Kidney capillary endothelial cell (primary cell): ENCODE results near the gene GJA10.
A peak's percentile ranks its signal among the peaks of the same experiment; 100 is the strongest.
"Not testable (repeated sequence)": the region's sequence is repeated elsewhere in the genome, so short reads cannot be mapped to it uniquely, and the experiment has no call there.

Source experiments
- DNase-seq: peaks from one replicate; pipeline ENCODE4 v3.0.0-alpha.2; 2018; ENCODE audit warnings: low spot score

The GJA10 gene

GRCh38 chr6:89894169-89894568 lies at the start of gene GJA10:
TSS of gene GJA10 (plus strand) at chr6:89894469. CDS start at chr6:89894469, 0 bp downstream.
- DNase-seq, result no peak

- DNase-seq, result not testable (repeated sequence)
Measured at GRCh38 chr6:89847513-89847912, 46.8 kb upstream of the GJA10 start.

DNA sequence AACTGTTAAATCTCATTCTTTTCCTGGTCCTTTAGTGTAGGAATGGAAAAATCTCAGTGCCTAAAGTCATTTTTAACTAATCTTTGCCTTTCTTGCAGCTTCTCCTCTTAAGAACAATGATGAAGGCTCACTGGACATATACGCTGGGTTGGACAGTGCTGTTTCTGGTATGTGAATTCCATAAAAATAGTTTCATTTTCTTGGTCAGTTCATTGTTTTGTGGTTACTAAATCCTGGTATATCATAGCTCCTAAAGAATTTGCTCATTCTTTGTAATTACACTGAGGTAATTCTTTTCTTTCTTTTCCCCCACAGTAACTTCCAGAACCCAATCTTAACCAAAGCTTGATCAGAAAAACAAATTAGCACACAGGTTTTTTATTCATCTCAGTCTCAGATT lies 41.2 kb upstream of the GJA10 start:
- no peak for DNase-seq

DNA sequence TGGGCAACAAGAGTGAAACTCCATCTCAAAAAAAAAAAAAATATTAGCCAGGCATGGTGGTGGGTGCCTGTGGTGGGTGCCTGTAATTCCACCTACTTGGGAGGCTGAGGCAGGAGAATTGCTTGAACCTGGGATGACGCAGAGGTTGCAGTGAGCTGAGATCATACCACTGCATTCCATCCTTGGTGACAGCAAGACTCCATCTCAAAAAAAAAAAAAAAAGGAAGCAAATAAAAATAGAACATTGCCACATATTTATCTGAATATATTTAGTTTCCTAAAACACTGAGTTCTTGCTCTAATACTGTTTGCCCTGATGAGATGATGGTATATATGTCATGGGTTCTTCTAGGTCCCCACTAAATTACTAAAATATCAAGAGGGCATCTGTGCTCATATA lies 36.2 kb upstream of the GJA10 start:
- no peak for DNase-seq

- no peak for DNase-seq
Measured at GRCh38 chr6:89859744-89860143, 34.5 kb upstream of the GJA10 start.

DNA sequence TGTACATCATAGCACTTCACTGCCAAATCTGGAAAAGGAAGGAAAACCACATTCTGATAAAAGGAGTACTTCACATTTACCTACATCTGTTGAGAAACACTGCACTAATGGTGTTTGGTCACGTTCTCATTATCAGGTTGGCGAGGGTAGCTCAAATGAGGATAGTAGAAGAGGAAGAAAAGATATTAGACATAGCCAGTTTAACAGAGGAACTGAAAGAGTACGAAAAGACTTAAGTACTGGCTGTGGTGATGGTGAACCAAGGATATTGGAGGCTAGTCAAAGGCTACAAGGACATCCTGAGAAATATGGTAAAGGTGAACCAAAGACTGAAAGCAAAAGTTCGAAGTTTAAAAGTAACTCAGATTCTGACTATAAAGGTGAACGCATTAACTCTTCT lies 32.0 kb upstream of the GJA10 start:
- no peak for DNase-seq

GRCh38 chr6:89862698-89863097 lies 31.6 kb upstream of the GJA10 start:
- no peak for DNase-seq

DNA sequence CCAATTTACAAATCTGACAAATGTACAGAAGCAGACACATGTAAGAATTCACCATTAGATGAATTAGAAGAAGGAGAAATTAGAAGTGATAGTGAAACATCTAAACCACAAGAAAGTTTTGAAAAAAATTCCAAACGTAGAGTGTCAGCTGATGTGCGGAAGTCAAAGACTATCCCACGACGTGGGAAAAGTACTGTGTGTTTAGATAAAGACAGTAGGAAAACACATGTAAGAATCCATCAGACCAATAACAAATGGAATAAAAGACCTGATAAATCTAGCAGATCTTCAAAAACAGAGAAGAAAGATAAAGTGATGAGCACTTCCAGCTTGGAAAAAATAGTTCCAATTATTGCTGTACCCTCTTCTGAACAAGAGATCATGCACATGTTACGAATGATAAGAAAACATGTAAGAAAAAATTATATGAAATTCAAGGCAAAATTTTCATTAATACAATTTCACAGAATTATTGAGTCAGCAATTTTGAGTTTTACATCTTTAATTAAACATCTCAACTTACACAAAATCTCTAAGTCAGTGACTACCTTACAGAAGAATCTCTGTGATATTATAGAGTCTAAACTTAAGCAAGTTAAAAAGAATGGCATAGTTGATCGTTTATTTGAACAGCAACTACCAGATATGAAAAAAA lies 28.1 kb upstream of the GJA10 start:
- no peak for DNase-seq

GRCh38 chr6:89873721-89874120 lies 20.5 kb upstream of the GJA10 start:
- DNase-seq, result no peak

GRCh38 chr6:89874438-89874837 lies 19.8 kb upstream of the GJA10 start:
- DNase-seq, result no peak

- DNase-seq, result no peak
Measured at GRCh38 chr6:89886378-89887120, 7.7 kb upstream of the GJA10 start.

- no peak for DNase-seq
Measured at GRCh38 chr6:89887452-89888137, 6.7 kb upstream of the GJA10 start.

GRCh38 chr6:89888138-89888514 lies 6.1 kb upstream of the GJA10 start:
- no peak for DNase-seq

- no peak for DNase-seq
Measured at GRCh38 chr6:89888871-89889270, 5.4 kb upstream of the GJA10 start.

DNA sequence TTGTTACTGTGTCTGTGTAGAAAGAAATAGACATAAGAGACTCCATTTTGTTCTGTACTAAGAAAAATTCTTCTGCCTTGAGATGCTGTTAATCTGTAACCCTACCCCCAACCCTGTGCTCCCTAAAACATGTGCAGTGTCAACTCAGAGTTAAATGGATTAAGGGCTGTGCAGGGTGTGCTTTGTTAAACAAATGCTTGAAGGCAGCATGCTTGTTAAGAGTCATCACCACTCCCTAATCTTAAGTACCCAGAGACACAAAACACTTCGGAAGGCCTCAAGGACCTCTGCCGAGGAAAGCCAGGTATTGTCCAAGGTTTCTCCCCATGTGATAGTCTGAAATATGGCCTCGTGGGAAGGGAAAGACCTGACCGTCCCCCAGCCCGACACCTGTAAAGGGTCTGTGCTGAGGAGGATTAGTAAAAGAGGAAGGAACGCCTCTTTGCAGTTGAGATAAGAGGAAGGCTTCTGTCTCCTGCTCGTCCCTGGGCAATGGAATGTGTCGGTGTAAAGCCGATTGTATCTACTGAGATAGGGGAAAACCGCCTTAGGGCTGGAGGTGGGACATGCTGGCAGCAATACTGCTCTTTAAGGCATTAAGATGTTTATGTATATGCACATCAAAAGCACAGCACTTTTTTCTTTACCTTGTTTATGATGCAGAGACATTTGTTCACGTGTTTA lies 3.3 kb upstream of the GJA10 start:
- DNase-seq, result not testable (repeated sequence)

DNA sequence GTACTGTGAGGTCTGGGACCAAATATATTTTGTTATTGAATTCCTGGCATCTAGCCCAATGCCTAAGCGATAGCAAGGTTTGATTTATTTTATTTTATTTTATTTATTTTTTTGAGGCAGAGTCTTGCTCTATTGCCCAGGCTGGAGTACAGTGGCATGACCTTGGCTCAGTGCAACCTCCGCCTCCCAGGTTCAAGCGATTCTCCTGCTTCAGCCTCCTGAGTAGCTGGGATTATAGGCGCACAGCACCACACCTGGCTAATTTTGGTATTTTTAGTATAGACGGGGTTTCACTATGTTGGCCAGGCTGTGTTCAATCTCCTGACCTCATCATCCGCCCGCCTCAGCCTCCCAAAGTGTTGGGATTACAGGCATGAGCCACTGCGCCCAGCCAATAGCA lies 1.7 kb upstream of the GJA10 start:
- DNase-seq, result not testable (repeated sequence)

DNA sequence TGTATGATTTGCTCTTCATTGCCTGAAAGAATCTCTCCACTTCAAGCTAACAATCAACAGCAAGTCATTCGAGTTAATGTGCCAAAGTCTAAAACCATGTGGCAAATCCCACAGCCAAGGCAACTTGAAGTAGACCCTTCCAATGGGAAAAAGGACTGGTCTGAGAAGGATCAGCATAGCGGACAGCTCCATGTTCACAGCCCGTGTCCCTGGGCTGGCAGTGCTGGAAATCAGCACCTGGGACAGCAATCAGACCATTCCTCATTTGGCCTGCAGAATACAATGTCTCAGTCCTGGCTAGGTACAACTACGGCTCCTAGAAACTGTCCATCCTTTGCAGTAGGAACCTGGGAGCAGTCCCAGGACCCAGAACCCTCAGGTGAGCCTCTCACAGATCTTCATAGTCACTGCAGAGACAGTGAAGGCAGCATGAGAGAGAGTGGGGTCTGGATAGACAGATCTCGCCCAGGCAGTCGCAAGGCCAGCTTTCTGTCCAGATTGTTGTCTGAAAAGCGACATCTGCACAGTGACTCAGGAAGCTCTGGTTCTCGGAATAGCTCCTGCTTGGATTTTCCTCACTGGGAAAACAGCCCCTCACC lies 1.1 kb downstream of the GJA10 start:
- DNase-seq, result peak; percentile 38

DNA sequence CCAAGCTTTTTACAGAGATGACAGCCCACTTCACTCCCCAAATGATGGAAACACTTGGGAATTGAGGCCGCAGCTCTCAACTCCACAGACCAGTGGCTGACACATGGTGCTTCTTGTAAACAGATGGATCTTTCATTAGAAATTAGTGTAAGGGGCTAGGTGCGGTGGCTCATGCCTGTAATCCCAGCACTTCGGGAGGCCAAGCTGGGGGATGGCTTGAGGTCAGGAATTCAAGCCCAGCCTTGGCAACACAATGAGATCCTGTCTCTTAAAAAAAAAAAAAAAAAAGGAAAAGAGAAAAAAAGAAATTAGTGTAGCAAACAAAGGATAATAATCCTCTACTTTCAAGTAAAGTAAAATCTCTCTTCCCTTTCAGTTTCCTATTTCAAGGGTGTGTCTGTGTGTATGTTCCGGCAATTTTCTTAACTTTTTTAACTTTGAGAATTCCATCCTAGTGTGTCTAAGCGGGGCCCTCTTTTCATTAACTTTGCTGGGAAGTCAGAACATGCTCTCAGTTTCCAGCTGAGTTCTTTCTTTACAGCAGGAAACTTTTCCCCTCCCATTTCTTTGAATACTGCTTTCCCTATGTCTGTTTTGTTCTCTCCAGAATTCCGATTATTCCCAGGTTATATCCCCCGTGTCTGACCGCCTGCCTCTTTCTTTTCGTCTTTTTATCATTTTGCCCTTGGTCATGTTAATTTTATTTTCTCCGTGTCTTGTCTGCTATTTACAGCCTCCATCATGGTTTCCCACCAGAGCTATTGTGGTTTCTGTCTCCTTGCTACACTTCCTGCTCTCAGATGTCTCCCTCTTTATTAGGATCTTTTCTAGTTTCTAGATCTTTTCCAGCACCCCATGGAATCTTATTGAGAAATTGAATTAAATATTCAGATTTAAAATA lies 16.0 kb downstream of the GJA10 start:
- DNase-seq, result not testable (repeated sequence)

- DNase-seq, result no peak
Measured at GRCh38 chr6:89910902-89911240, 16.6 kb downstream of the GJA10 start.

DNA sequence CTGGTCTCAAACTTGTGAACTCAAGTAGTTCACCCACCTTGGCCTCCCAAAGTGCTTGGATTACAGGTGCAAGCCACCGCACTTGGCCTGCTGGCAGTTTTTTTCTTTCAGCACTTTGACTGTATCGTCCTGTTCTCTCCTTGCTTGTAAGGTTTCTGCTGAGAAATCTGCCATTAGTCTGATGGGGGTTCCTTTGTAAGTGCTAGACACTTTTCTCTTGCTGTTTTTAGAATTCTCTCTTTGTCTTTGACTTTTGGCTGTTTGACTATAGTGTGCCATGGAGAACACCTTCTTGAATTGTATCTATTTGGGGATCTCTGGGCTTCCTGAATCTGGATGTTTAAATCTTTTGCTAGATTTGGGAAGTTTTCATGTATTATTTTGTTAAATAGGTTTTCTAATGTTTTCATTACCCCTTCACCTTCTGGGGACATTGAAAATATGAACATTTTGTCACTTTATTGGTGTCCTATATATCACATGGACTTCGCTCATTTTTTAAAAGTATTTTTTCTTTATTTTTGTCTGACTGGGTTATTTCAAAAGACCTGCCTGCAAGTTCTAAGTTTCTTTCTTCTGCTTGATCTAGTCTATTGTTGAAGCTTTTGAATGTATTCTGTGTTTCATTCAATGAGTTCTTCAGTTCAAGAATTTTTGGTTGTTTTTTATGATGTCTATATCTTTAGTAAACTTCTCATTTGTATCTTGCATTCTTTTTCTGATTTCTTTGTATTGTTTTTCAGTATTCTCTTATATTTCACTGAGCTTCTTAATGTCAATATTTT lies 22.1 kb downstream of the GJA10 start:
- no peak for DNase-seq
